Putamen (tissue), 1 donor: Measurements from ENCODE around the gene NDUFA11.

ENCODE experiments used
- DNase-seq: peaks from one replicate; pipeline ENCODE4 v3.0.0-alpha.2; 2016; ENCODE audit warnings: low spot score

The NDUFA11 gene

GRCh38 chr19:5903624-5904351 lies at the start of gene NDUFA11:
TSS of gene NDUFA11 (minus strand) at chr19:5903790. CDS start at chr19:5903708, 82 bp downstream.
- DNase-seq: no peak

DNA sequence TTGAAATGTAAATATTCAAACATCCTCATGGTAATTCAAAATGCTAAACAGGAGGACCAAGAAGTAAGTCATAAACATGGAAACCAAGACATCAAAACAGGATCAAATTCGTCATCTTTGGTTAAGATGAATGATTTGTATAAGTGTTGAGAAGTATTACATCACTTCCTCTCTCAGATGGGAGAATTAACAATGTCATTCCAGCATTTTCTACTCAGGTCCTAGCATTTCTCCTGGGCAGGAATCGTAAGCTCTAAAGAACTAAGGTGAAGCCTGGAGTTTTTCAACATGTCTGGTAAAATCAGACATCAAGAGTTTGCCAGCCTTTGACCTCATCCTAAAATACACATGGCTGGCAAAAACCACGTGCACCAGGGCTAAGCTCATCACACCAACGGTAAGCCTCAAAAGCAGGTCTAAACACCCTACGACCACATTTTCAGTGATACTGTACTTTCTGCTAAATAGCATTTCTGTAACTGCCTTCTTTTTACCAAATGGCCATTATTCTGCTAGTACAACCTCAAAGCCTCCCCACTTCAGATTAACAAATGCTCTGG lies 49.5 kb upstream of the NDUFA11 start:
- no peak for DNase-seq

DNA sequence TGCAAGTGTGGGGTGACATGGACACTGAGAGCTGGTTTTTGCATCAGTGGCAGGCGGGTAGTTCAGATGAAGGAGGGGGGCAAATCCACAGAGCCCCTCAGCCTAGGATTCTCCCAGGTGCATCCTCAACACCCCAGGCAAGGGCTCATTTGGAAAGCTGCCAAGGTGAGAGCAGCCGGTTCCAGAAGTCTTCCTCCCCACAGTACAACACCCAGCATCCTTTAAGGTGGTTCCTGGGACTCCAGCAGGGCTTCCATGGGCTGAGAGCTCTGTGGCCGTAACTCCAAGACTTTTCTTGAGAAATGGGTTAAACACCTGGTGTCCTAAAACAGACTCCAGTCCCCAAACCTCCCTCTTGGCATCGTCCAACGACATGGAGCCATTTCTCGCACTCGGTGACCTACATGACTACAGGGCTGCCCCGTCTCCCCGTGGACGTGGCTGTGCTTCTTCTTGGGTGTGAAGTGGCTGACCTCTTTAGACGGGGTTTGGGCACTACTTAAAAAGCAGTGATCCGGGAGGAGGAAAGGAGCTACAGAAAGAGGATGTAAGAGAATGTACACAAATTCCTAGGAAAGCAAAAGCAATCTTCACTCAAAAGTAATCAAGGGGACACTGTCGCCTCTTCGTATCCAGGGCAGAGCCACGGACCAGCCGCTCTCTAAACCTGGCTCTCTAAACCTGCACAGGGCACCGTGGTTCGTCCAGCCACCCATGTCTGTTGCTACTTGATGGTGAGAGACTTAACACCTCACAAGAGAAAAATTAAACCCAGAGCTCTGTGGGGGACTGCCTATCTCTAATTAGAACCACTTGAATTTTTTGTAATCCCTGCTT lies 48.8 kb upstream of the NDUFA11 start:
- DNase-seq: no peak

DNA sequence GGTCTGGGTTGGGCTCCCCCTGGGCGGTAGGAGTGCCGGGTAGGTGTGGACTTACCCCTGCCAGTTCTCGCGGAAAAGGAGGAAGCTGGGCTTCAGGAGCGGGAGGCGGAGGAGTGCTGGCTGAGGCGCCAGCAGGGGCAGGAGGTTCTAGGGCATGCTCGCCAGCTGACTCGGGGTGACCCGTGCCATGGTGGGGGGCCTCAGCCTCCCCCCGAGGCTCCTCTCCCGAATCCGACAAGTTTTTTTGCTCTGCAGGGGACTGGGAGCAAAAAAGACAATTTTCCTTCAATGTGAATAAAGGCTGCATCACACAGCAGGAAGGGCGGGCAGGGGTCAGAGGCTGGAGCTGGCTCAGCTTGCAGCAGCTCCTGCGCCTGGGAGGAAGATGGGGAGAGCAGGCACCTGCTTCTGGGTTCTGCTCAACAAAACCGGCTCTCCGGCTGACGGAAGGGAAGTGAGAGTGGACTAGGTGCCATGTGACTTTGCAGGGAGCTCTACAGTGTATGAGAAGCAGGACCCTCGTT lies 47.8 kb upstream of the NDUFA11 start:
- no peak for DNase-seq

GRCh38 chr19:5950741-5951140 lies 47.2 kb upstream of the NDUFA11 start:
- DNase-seq: no peak

DNA sequence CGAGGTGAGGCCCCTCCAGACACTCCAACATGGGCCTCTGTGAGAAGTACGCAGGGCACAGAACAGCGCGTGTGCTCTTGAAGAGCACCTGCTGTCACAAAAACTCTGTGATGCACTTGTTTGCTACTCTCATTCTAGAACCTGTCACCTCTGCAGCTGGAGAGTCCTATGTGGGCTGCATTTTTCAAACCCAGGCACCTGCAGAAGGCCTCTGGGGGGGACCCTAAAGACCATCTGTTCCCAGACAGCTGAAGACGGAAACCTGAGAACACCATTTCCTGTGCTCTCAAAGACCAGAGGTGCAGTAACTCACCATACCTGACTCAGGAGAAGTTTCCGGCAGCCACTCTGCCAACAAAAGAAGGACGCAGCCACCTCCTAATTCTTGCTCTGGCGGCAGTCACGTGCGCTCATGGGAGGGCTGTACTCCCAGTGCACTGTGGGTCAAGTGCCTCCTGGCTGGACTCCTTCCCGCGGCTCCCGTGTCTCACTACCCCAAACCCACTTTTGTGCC lies 46.3 kb upstream of the NDUFA11 start:
- DNase-seq: no peak

DNA sequence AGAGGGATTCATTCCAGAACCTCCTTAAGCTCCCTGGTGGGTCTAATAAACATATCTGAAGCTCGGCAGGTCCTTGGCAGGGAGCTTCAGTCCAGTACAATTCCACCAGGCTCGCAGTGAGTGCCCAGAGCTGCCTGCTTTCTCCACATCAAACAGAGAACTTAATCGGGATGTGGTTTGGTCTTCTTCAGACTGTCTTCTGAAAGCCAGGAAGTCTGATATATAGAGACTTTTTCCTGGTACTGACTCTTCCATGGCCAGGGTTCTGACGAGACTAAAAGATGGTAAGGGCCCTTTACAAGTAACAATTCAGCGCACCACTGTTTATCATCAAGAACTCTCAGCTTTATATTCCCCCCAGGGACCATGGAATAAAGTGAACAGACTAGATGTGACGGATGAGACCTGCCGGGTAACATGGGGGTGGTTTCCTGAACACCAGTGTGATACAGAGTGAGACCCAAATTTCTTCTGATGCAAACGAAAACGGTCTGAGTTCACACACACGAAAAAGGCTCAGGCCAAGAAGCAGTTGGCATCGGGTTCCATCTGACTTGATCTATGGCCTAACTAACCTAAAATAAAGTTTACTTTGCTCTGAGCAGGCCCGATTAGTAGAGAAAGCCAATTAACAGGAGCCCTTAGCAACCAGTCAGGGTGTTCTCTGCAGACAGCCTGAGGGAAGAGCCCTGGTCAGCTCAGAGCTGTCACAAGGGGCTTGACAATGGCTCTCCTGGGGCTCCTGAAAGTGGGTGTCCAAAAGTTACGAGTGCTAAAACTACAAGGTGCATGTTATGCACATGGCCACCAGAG lies 45.4 kb upstream of the NDUFA11 start:
- no peak for DNase-seq

- DNase-seq: peak; percentile 73
Observed at GRCh38 chr19:5947435-5947834, 43.8 kb upstream of the NDUFA11 start.

DNA sequence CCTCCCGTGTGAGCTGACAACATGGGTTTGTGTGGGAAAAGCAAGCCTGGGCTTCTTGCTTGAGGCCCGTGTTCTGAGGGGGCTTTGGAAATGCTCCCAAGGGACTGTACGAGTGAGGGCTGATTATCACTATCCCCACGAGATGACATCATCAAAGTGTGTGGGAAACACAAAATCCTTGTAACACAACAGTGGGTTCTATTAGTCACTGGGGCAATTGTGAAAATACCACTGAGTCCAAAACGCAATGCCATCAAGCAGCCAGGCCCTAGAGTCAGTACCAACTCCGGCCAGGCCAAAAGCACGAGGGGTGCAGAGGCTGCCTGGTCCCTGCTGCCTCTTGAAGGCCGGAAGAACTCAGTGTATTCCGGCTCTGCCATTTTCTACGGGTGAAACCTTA lies 40.0 kb upstream of the NDUFA11 start:
- no peak for DNase-seq

GRCh38 chr19:5943045-5943444 lies 39.5 kb upstream of the NDUFA11 start:
- DNase-seq: no peak

DNA sequence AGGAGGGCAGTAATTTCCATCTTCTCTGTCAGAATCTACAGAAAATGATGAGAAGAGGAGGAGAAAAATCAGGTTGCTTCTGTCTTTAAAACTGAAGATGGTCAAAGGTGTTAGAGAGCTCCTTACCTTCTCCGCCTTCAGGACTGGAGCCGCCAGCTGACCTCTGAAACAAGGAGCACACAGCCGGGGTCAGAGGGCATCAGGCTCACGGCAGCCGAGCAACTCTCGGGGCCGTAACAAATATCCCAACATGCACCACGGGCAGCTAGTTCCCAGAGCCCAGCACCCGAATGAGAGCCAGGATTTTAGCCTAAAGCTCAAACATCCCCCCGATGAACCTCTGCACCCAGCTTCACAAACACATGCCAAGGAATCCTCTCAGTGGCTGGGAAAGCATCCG lies 38.1 kb upstream of the NDUFA11 start:
- no peak for DNase-seq

DNA sequence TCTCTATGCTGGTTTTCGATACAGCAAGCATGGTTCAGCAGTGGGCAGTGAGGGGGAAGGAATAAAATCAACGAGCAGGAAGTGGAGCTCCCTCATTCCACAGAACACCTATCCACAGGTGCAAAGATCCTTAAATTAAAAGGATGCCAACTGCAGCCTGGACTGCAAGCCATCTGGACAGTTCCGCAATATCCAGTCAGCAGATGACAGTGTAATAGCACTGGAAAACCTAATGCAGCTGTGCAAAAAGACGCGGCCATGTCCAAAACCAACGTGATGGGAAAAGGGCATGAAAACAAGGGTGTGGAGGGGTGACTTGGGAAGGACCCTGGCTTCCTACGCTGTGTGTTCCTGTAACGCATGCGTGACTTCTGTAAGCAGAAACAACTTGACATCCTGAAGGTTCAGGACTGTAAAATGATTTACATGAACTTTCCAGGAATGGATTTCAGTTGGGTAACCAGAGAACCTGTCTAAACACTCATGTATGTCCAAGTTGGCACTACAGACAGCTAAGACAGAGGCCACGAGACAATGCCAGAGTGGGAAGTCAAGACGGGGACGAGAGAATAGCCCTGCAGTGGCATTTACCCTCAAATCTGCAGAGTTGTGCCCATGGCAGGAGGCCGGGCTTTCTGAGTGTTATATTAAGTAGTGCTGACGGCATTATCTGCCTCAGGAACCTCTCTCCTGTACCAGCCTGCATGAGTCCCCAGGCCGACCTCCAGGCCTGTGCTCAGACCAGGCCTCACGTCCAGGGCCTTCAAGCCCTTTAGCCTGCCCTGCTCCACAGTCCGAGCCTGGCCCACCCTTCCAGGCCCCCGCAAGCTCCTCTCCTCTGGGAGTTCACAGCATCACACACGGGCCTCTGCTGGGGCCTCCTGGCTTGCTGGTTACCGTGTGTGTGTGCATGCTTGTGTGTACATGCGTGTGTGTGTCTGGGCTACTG lies 36.9 kb upstream of the NDUFA11 start:
- DNase-seq: no peak

- DNase-seq: no peak
Observed at GRCh38 chr19:5937550-5937949, 34.0 kb upstream of the NDUFA11 start.

DNA sequence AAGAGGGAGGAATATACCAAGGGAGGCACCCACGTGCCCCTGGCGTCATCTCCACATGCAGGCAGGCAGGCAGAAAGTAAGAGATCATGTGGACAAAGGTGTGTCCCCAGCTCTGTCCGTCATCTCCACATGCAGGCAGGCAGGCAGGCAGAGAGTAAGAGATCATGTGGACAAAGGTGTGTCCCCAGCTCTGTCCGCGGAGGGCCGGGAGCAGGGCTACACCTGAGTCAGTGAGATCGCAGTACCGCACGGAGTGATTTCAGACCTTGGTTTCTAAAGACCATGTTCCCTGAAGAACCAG lies 32.7 kb upstream of the NDUFA11 start:
- DNase-seq: no peak

DNA sequence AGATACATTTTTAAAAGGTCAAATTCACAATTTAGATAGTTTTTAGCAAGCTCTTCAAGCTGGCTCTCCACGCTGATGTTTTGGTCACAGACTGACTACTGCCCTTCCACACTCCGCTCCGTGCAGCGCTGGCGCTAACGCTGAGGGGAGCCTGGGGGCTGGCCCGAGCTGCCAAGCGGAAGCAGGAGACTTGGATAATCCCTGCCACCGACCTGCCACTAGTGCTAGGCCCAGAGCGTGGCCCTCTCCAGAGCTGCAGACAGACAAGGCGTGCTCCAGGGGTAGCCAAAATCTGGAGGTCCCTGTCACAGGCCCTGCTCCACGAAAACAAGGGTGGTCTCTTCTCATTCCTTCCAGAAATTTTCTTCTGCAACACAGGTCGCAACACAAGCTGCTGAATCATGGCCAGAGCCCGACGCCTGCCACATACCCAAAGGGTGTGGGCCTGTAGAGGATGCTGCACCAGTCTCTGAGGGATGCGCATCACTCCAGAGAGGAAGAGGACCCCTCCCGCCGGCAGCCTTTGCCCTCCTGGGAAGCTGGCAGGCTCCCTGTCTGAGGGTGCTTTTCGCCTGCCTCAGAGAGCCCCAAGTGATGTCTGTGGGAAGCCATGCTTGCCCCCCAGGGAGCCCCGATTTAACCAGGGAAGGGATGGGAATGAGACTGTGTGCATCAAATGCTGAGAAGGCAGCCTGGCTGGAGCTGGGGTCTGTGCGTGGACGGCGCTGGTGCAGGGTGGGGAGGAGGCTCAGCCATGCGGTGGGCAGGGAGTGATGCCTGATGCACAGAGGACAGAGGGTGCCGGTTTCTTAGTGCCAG lies 32.1 kb upstream of the NDUFA11 start:
- DNase-seq: no peak

DNA sequence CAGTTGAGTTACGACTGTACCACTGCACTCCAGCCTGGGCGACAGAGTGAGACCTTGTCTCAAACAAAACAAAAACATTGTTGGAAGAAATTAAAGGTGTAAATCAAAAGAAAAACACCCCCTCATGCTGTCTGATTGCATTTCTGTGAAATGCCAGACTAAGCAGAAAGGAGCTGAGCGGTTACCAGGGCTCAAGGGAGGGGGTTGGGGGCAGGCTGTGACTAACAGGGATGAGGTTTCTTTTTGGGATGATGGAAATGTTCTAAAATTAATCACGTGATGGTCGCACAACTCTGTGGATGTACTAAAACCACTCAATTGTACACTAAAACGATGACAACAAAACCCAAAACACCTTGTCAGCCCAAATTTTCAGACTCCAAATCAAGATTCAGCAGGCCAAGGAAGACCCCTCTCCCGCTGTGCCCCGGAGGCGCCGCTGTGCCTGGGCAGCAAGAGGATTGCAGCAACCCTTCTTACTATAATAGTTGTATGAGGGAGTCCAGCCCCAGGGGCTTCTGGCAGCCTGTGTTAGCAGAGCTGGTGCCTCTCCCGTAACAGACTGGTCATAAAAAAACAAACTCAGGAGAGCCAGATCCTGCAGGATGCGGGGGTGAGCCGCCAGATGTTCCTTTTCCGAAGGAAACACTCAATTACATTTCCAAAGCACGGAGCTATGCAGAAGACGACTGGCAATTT lies 31.3 kb upstream of the NDUFA11 start:
- no peak for DNase-seq

DNA sequence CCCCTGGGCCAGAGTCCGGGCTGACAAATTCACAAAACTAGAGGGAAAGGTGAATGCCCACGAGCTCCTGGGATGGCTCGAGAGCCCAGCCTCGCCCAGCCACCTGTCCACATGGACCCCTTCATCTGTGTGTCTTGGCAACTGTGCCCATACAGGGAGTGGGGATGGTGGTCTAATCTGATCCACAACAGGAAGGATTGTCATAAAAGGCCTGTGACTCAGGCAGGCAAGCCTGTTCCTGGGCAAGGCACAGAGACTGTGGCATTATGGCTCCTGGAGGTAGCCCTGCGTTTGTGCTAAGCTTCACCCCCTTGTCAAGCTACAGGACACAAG lies 30.4 kb upstream of the NDUFA11 start:
- DNase-seq: no peak

DNA sequence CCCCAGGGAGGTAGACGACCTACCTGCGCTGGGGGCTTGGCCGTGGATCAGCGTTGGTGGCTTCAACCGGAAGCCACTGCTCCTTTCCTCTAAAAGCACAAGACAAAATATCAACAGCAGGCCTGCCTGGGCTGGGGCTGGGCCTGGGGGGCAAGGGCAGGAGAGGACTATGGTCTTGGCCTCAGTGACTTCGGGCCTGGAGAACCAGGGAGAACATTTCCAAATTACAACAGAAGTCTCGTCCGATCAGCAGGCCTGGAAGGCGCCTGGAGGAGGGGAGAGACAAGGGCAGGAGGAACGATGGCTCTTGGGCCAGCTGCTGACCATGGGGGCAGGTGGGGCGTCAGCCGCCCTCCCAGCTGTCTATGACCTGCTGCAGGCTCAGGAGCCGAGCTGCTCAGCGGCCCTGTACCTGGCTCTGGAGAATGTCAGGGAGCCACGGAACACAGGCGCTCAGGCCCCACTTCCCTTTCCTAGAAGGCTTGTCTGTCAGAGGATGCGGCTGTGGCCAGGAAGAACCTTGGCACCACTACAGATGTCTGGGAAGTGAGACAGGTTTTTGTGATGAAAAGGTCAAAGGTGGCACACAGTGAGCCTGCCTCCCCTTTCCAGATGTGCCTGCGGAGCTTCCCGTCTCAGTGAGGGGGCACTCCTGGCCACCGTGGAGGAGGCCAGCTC lies 29.9 kb upstream of the NDUFA11 start:
- no peak for DNase-seq
